Loucy (cell line): ENCODE data around the gene VPS37B.

ENCODE experiments used
- EZH2phosphoT487 ChIP-seq: fragments of 200-600 bp; IDR thresholded peaks from 2 replicates; pipeline ENCODE4 v1.6.1; 2018; ENCODE audit warnings: antibody characterized with exemption, mild to moderate bottlenecking, moderate library complexity, borderline replicate concordance
- TF ChIP-seq, protein P1 (sequence below): fragments of 200-600 bp; sonication (generic); conservative IDR thresholded peaks from 2 replicates; pipeline ENCODE4 v1.5.1; 2014; ENCODE audit warnings: mild to moderate bottlenecking, antibody characterized with exemption, low read length

DNA sequence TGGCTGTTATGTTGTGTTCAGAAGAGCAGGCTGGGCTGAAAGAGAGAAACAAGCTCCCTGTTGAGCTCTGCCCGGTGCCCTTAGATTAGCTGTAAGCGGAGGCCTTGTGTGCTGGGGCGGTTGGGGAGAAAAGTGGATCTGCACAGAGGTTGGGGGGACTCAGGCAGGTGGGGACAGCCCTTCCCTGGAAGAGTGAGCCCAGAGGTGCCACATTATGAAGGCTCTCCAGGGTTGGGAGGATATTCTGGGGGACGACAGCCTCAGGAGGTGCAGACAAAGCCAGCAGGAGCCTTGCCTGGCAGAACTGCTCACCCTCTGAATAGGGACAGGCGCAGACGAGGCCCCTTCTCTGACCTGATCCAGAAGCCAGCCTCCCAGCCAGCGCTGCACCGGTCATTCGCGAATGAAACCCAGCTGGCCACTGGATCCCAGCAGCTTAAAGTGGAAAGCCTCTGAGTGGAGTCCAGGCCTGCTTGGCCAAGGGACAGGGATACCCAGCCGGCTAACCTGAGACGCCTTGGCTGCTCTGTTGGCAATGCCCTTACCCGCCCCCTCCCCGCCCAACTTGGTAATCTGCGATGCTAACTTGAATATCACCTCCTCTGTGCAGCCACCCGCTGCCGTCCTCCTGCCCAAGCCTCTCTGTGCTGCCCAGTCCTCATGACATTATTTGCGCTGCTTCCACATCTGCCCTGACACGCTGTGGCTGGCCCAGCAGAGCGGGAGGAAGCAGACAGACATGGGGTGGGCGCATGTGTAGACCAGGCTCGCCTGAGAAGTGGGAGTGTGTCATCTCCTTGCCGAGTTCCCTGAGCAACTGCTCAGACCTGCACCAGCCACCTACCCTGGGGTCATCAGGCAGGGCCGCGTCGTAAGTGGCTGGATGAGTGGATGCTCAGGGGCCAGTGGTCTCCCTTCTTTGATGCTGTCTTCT is 55.1 kb downstream of the VPS37B start:
- TF ChIP-seq, protein P1, sequence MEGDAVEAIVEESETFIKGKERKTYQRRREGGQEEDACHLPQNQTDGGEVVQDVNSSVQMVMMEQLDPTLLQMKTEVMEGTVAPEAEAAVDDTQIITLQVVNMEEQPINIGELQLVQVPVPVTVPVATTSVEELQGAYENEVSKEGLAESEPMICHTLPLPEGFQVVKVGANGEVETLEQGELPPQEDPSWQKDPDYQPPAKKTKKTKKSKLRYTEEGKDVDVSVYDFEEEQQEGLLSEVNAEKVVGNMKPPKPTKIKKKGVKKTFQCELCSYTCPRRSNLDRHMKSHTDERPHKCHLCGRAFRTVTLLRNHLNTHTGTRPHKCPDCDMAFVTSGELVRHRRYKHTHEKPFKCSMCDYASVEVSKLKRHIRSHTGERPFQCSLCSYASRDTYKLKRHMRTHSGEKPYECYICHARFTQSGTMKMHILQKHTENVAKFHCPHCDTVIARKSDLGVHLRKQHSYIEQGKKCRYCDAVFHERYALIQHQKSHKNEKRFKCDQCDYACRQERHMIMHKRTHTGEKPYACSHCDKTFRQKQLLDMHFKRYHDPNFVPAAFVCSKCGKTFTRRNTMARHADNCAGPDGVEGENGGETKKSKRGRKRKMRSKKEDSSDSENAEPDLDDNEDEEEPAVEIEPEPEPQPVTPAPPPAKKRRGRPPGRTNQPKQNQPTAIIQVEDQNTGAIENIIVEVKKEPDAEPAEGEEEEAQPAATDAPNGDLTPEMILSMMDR = no peak
- no peak for TF ChIP-seq EZH2phosphoT487
